Measurements from ENCODE around the gene EFHC1.

DNA sequence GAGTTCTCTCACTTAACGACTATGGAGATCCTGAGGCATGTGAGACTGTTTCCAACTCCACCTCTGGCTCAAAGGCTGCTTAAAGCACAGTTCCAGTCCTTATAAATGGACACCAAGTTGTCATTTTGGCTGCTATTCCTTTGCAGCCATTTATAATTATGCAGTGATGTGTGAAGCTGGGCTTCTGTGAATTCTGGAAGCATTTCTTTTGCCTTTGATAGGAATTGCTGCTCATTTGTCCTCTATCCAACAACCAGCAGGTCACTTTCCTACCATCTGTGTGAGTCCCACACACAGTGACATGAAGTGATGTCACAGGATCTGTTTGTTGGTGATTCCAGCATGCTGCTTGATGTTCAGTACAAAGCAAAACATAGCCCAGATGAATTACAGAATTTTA, 28.5 kb upstream of the EFHC1 start:
- TF ChIP-seq, protein P1, sequence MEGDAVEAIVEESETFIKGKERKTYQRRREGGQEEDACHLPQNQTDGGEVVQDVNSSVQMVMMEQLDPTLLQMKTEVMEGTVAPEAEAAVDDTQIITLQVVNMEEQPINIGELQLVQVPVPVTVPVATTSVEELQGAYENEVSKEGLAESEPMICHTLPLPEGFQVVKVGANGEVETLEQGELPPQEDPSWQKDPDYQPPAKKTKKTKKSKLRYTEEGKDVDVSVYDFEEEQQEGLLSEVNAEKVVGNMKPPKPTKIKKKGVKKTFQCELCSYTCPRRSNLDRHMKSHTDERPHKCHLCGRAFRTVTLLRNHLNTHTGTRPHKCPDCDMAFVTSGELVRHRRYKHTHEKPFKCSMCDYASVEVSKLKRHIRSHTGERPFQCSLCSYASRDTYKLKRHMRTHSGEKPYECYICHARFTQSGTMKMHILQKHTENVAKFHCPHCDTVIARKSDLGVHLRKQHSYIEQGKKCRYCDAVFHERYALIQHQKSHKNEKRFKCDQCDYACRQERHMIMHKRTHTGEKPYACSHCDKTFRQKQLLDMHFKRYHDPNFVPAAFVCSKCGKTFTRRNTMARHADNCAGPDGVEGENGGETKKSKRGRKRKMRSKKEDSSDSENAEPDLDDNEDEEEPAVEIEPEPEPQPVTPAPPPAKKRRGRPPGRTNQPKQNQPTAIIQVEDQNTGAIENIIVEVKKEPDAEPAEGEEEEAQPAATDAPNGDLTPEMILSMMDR (IDR thresholded peaks at IDR 0.05; ENCODE audit: low read depth, low read length, missing input control), result no peak
- TF ChIP-seq, protein P2, sequence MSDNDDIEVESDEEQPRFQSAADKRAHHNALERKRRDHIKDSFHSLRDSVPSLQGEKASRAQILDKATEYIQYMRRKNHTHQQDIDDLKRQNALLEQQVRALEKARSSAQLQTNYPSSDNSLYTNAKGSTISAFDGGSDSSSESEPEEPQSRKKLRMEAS (IDR thresholded peaks at IDR 0.05), result no peak
- TF ChIP-seq TAF1 (conservative IDR thresholded peaks at IDR 0.05), result no peak
- TF ChIP-seq SP1 (IDR thresholded peaks at IDR 0.05), result no peak
- TF ChIP-seq RXRA (IDR thresholded peaks at IDR 0.05), result no peak
- TF ChIP-seq, protein P3, sequence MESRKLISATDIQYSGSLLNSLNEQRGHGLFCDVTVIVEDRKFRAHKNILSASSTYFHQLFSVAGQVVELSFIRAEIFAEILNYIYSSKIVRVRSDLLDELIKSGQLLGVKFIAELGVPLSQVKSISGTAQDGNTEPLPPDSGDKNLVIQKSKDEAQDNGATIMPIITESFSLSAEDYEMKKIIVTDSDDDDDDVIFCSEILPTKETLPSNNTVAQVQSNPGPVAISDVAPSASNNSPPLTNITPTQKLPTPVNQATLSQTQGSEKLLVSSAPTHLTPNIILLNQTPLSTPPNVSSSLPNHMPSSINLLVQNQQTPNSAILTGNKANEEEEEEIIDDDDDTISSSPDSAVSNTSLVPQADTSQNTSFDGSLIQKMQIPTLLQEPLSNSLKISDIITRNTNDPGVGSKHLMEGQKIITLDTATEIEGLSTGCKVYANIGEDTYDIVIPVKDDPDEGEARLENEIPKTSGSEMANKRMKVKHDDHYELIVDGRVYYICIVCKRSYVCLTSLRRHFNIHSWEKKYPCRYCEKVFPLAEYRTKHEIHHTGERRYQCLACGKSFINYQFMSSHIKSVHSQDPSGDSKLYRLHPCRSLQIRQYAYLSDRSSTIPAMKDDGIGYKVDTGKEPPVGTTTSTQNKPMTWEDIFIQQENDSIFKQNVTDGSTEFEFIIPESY (IDR thresholded peaks at IDR 0.05), result no peak
- no peak for TF ChIP-seq YY1 (IDR thresholded peaks at IDR 0.05)
